ENCODE data around the gene RTCA.

GRCh38 chr1:100219883-100220282, 46.1 kb upstream of the RTCA start:
- TF ChIP-seq TOX (CRISPR knock-in tag; IDR thresholded peaks at IDR 0.05; ENCODE audit: borderline replicate concordance) = no peak
- no peak for TF ChIP-seq POU6F1 (CRISPR knock-in tag; IDR thresholded peaks at IDR 0.05; ENCODE audit: borderline replicate concordance, low read depth)
- no peak for TF ChIP-seq ZFP30 (CRISPR knock-in tag; IDR thresholded peaks at IDR 0.05)
- TF ChIP-seq RARB (CRISPR knock-in tag; IDR thresholded peaks at IDR 0.05) = no peak
- TF ChIP-seq ZNF565 (CRISPR knock-in tag; conservative IDR thresholded peaks at IDR 0.05; ENCODE audit: low read depth) = no peak
- no peak for TF ChIP-seq GLIS3 (CRISPR knock-in tag; IDR thresholded peaks at IDR 0.05)
- no peak for TF ChIP-seq ZFP3 (CRISPR knock-in tag; IDR thresholded peaks at IDR 0.05)
- no peak for TF ChIP-seq SNAI2 (CRISPR knock-in tag; IDR thresholded peaks at IDR 0.05)
- no peak for TF ChIP-seq CSDC2 (CRISPR knock-in tag; IDR thresholded peaks at IDR 0.05)
- TF ChIP-seq ZC3H10 (CRISPR knock-in tag; IDR thresholded peaks at IDR 0.05) = no peak
- no peak for TF ChIP-seq ARNTL (CRISPR knock-in tag; IDR thresholded peaks at IDR 0.05; ENCODE audit: borderline replicate concordance, low read depth)
- TF ChIP-seq ZNF70 (CRISPR knock-in tag; IDR thresholded peaks at IDR 0.05) = no peak
- no peak for TF ChIP-seq ISL1 (CRISPR knock-in tag; IDR thresholded peaks at IDR 0.05)

All from SK-N-SH treated with all-trans-retinoic acid at 6 μM for 48 hours (cell line).